ENCODE results near the gene APOBEC3A. TPM values are rescaled to one million over a fixed set of nuclear protein-coding genes. Genes with fewer than 3 reads are reported as not detected.

The APOBEC3A gene
- polyA plus RNA-seq (2012; rRNA removed) = not detected in 2 replicates
- not detected in 2 replicates for polyA plus RNA-seq (2012; cell fraction: cytosol; rRNA removed)
- polyA plus RNA-seq (2012; cell fraction: nucleus; rRNA removed) = not detected in 2 replicates

DNA sequence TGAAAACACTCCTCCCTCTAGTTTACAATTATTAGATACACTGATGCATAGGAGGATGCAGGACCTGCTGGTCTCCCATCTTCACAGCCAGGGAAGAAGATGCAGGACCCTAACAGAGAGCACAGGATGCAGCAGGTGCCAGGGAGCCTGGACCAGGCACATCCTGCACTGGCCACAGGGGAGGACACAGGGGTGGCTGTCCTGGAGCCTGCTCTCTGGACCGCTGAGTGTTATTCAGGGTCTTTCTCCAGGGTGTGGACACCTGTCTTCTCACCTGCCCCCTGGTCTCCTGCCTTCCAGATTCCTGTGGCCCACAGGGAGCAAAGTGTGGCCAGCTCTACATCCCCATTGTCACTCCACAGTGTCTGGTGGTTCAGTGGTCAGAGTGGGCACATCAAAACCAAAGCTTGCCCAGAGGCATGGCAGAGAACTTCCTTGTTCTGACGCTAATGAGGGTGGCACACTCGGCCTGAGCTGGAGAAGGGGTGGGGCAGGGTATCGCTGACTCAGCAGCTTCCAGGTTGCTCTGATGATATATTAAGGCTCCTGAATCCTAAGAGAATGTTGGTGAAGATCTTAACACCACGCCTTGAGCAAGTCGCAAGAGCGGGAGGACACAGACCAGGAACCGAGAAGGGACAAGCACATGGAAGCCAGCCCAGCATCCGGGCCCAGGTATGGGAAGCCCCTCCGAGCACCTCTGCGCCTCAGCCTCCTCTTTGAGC, at the start of gene APOBEC3A:
TSS of gene APOBEC3A (plus strand) at position 564 of the 725 bp plus-strand sequence. CDS start at position 647, 83 bp downstream.
- no peak within 1 kb of the TSS for H2AFZ ChIP-seq (ENCODE audit: low read depth)
- no peaks in the 10 kb centered on the region for H3K36me3 ChIP-seq (replicated peaks in 1 of 2; ENCODE audit: control insufficient read depth in 1 of 2, insufficient read depth in 2 of 2, low read length in 1 of 2)
- H3K79me2 ChIP-seq (ENCODE audit: insufficient read depth) = no peaks in the 10 kb centered on the region
- no peak for DNase-seq
- no peaks in the 10 kb centered on the region for H3K9me3 ChIP-seq
- H3K9ac ChIP-seq = no peak within 1 kb of the TSS
- no CpG with 5 or more reads among the region's 11 CpGs for WGBS (ENCODE audit: low lambda C conversion rate)
- H3F3A ChIP-seq (replicated peaks; ENCODE audit: insufficient read depth) = no peaks in the 10 kb centered on the region
- TF ChIP-seq TEAD4 (IDR thresholded peaks at IDR 0.05; ENCODE audit: borderline replicate concordance, insufficient read depth) (no peak), YY1 (IDR thresholded peaks at IDR 0.05; ENCODE audit: low read depth) (no peak), NFIC (IDR thresholded peaks at IDR 0.05; ENCODE audit: borderline replicate concordance) (no peak), POLR2AphosphoS5 (IDR thresholded peaks at IDR 0.05; ENCODE audit: low read depth, low read length) (no peak), ELF1 (IDR thresholded peaks at IDR 0.05) (no peak), TCF12 (IDR thresholded peaks at IDR 0.05) (no peak), EZH2phosphoT487 (IDR thresholded peaks at IDR 0.05; ENCODE audit: borderline replicate concordance, low read depth) (no peak), MXI1 (IDR thresholded peaks at IDR 0.05; ENCODE audit: low read depth, low read length) (no peak)
- TF ChIP-seq, protein P1, sequence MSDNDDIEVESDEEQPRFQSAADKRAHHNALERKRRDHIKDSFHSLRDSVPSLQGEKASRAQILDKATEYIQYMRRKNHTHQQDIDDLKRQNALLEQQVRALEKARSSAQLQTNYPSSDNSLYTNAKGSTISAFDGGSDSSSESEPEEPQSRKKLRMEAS (IDR thresholded peaks at IDR 0.05; ENCODE audit: low read depth) = no peak
- TF ChIP-seq, protein P2, sequence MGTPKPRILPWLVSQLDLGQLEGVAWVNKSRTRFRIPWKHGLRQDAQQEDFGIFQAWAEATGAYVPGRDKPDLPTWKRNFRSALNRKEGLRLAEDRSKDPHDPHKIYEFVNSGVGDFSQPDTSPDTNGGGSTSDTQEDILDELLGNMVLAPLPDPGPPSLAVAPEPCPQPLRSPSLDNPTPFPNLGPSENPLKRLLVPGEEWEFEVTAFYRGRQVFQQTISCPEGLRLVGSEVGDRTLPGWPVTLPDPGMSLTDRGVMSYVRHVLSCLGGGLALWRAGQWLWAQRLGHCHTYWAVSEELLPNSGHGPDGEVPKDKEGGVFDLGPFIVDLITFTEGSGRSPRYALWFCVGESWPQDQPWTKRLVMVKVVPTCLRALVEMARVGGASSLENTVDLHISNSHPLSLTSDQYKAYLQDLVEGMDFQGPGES (IDR thresholded peaks at IDR 0.05; ENCODE audit: low read depth, low read length) = no peak
- TF ChIP-seq, protein P3, sequence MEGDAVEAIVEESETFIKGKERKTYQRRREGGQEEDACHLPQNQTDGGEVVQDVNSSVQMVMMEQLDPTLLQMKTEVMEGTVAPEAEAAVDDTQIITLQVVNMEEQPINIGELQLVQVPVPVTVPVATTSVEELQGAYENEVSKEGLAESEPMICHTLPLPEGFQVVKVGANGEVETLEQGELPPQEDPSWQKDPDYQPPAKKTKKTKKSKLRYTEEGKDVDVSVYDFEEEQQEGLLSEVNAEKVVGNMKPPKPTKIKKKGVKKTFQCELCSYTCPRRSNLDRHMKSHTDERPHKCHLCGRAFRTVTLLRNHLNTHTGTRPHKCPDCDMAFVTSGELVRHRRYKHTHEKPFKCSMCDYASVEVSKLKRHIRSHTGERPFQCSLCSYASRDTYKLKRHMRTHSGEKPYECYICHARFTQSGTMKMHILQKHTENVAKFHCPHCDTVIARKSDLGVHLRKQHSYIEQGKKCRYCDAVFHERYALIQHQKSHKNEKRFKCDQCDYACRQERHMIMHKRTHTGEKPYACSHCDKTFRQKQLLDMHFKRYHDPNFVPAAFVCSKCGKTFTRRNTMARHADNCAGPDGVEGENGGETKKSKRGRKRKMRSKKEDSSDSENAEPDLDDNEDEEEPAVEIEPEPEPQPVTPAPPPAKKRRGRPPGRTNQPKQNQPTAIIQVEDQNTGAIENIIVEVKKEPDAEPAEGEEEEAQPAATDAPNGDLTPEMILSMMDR (IDR thresholded peaks at IDR 0.05) = no peak
- TF ChIP-seq, protein P4, sequence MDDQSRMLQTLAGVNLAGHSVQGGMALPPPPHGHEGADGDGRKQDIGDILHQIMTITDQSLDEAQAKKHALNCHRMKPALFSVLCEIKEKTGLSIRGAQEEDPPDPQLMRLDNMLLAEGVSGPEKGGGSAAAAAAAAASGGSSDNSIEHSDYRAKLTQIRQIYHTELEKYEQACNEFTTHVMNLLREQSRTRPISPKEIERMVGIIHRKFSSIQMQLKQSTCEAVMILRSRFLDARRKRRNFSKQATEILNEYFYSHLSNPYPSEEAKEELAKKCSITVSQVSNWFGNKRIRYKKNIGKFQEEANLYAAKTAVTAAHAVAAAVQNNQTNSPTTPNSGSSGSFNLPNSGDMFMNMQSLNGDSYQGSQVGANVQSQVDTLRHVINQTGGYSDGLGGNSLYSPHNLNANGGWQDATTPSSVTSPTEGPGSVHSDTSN (IDR thresholded peaks at IDR 0.05) = no peak
- TF ChIP-seq, protein P5, sequence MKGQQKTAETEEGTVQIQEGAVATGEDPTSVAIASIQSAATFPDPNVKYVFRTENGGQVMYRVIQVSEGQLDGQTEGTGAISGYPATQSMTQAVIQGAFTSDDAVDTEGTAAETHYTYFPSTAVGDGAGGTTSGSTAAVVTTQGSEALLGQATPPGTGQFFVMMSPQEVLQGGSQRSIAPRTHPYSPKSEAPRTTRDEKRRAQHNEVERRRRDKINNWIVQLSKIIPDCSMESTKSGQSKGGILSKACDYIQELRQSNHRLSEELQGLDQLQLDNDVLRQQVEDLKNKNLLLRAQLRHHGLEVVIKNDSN (IDR thresholded peaks at IDR 0.05; ENCODE audit: borderline replicate concordance, low read depth) = no peak
- H4K20me1 ChIP-seq (ENCODE audit: insufficient read depth) = no peaks in the 10 kb centered on the region
- no peak within 1 kb of the TSS for H3K4me3 ChIP-seq (ENCODE audit: low read depth in 2 of 2, low read length in 1 of 2)
- no peak within 1 kb of the TSS for H3K27ac ChIP-seq (ENCODE audit: low read depth in 2 of 2, low read length in 1 of 2)
- no peaks in the 10 kb centered on the region for H3K4me1 ChIP-seq (ENCODE audit: control insufficient read depth in 1 of 2, insufficient read depth in 2 of 2, low read depth in 1 of 2, low read length in 1 of 2)
- POLR2A ChIA-PET = no interaction called here
- no peaks in the 10 kb centered on the region for H3K27me3 ChIP-seq (ENCODE audit: insufficient read depth)
- CTCF ChIA-PET = no interaction called here
- H3K9me2 ChIP-seq = no peaks in the 10 kb centered on the region
- no peak within 1 kb of the TSS for H3K4me2 ChIP-seq
